Measurements from ENCODE around the gene C20orf202. TPM values are rescaled to one million over a fixed set of nuclear protein-coding genes. Genes with fewer than 3 reads are reported as not detected.

C20orf202 gene
- total RNA-seq, 1 experiment from 2014 or later: not detected

- Histone ChIP-seq H3K4me3 (replicated peaks in 1 of 2; ENCODE audit: low read depth in 1 of 2, low read length in 2 of 2) (no peak overlapping the region), H3K79me2 (ENCODE audit: insufficient read depth, low read length) (no peaks in the 10 kb centered on the region), H3K9me2 (ENCODE audit: insufficient read depth) (no peaks in the 10 kb centered on the region), H4K20me1 (ENCODE audit: insufficient read depth) (no peaks in the 10 kb centered on the region), H3K27ac (ENCODE audit: low read depth, low read length) (no peak overlapping the region), H3K36me3 (ENCODE audit: control insufficient read depth in 1 of 2, insufficient read depth in 2 of 2, low read length in 2 of 2) (no peaks in the 10 kb centered on the region), H3K4me1 (ENCODE audit: control insufficient read depth in 1 of 2, insufficient read depth in 2 of 2, low read length in 2 of 2) (peaks cover 0 to 9% of the 10 kb centered on the region in 2 experiments; a peak in 1 of 4 replicates), H3K9me3 (ENCODE audit: control insufficient read depth in 1 of 2, insufficient read depth in 1 of 2, low read depth in 1 of 2, low read length in 2 of 2) (no peaks in the 10 kb centered on the region), H2AFZ (ENCODE audit: low read depth, low read length, poor library complexity, severe bottlenecking) (no peak overlapping the region), H3K4me2 (ENCODE audit: low read length) (no peak overlapping the region), H3K27me3 (ENCODE audit: insufficient read depth, low read length) (peaks cover 8% of the 10 kb centered on the region), H3K9ac (ENCODE audit: low read length) (no peak overlapping the region)
- ATAC-seq (no peak), DNase-seq (ENCODE audit: low read depth, low spot score) (no peak)
- CTCF ChIA-PET: no interaction called here
- TF ChIP-seq CBX3 (IDR thresholded peaks at IDR 0.05; ENCODE audit: low read depth): no peak
- no peak for TF ChIP-seq FOSL1 (IDR thresholded peaks at IDR 0.05; ENCODE audit: low read depth)
- TF ChIP-seq ELF1 (IDR thresholded peaks at IDR 0.05; ENCODE audit: borderline replicate concordance, low read depth): no peak
- TF ChIP-seq ZFX (IDR thresholded peaks at IDR 0.05): no peak
- TF ChIP-seq JUND (IDR thresholded peaks at IDR 0.05): no peak
- RAD21 ChIA-PET (ENCODE audit: low non-redundant PET in 1 of 2, low total read pairs in 2 of 2, uncharacterized antibody in 2 of 2, unreplicated experiment in 2 of 2): no interaction called here
- POLR2A ChIA-PET: no interaction called here
- BruUV-seq (replicated peaks): no TSS peak
- intact Hi-C loops (cut with micrococcal nuclease): no loop called here
Observed at GRCh38 chr20:1204113-1204512, 859 bp downstream of the C20orf202 start.

- Histone ChIP-seq H3K9ac (ENCODE audit: low read length) (no peak overlapping the region), H3K27ac (ENCODE audit: low read depth, low read length) (no peak overlapping the region), H3K4me2 (ENCODE audit: low read length) (no peak overlapping the region), H3K4me3 (replicated peaks in 1 of 2; ENCODE audit: low read depth in 1 of 2, low read length in 2 of 2) (no peak overlapping the region), H3K4me1 (ENCODE audit: control insufficient read depth in 1 of 2, insufficient read depth in 2 of 2, low read length in 2 of 2) (peaks cover 0 to 9% of the 10 kb centered on the region in 2 experiments; a peak in 1 of 4 replicates), H3K36me3 (ENCODE audit: control insufficient read depth in 1 of 2, insufficient read depth in 2 of 2, low read length in 2 of 2) (no peaks in the 10 kb centered on the region), H3K9me2 (ENCODE audit: insufficient read depth) (no peaks in the 10 kb centered on the region), H2AFZ (ENCODE audit: low read depth, low read length, poor library complexity, severe bottlenecking) (no peak overlapping the region), H3K79me2 (ENCODE audit: insufficient read depth, low read length) (no peaks in the 10 kb centered on the region), H4K20me1 (ENCODE audit: insufficient read depth) (no peaks in the 10 kb centered on the region), H3K27me3 (ENCODE audit: insufficient read depth, low read length) (peaks cover 11% of the 10 kb centered on the region), H3K9me3 (ENCODE audit: control insufficient read depth in 1 of 2, insufficient read depth in 1 of 2, low read depth in 1 of 2, low read length in 2 of 2) (no peaks in the 10 kb centered on the region)
- intact Hi-C loops (cut with micrococcal nuclease): no loop called here
- no peak for ATAC-seq
- BruUV-seq (replicated peaks): no TSS peak
- RAD21 ChIA-PET (ENCODE audit: low non-redundant PET in 1 of 2, low total read pairs in 2 of 2, uncharacterized antibody in 2 of 2, unreplicated experiment in 2 of 2): no interaction called here
- DNase-seq (ENCODE audit: low read depth, low spot score): no peak
- TF ChIP-seq YY1 (IDR thresholded peaks at IDR 0.05; ENCODE audit: extremely low read depth, insufficient replicate concordance, low read depth, low read length): no peak
- TF ChIP-seq TCF7L2 (IDR thresholded peaks at IDR 0.05; ENCODE audit: borderline replicate concordance, extremely low read depth, insufficient read depth, insufficient read length): no peak
- no peak for TF ChIP-seq ZBTB33 (IDR thresholded peaks at IDR 0.05; ENCODE audit: extremely low read depth, insufficient replicate concordance, low read length)
- no peak for TF ChIP-seq MAX (IDR thresholded peaks at IDR 0.05)
- POLR2A ChIA-PET: no interaction called here
- CTCF ChIA-PET: no interaction called here
Observed at GRCh38 chr20:1204576-1204975, 1.3 kb downstream of the C20orf202 start.

Data from HCT116 (cell line).